Caki2 (cell line): ENCODE data around the gene SECISBP2. TPM values are rescaled to one million over a fixed set of nuclear protein-coding genes. Genes with fewer than 3 reads are reported as not detected.

Experiments
- DNase-seq: peaks from one replicate; pipeline ENCODE4 v3.0.0-alpha.2; 2015; ENCODE audit warnings: low read depth
- in situ Hi-C: cut with HindIII; loops from 2 replicates; pipeline ENCODE4 v1.10.0; 2016; ENCODE audit warnings: low sequenced_read_pairs, low pct_unique_long_range_greater_than_20kb, mixed read lengths
- total RNA-seq: library from RNA; depleted of rRNA; stranded (reverse); fragments of >200 nt; shearing (Covaris generic); gene quantifications from 2 replicates; pipeline ENCODE4 v1.2.3, GENCODE V29; 2014; ENCODE audit warnings: low replicate concordance

SECISBP2 gene
- total RNA-seq, 1 experiment from 2014 or later, result 18.5 TPM

DNA sequence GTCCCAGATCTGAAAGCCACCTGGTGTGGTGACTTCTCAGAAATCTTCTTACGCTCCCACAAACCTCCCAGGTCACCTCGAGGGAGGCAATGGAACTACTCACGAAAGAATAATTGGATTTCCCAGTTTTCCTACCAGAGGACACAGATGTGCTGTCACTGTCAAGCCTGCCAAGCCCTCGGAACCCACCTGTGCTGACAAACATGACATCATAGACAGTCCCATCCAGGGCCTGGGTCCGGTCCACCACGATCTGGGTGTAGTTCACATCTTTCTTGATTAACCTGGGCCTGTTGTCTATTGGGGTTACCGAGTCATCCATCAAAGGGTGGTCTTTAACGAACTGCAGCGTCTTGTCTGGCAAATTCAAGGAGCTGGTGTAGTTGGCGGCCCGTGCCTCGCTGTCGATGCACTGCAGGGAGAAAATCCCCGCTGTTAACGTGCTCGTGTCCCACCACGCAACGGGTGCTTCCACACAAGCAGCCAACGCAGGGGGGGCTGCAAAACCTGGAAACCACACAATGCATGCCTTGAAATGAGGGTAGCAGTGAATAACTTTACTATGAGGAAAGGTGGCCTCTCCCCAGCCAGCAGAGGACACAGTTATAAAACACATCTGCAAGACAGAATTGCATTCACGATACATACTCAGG lies 69.0 kb downstream of the SECISBP2 start:
- DNase-seq, result no peak
- in situ Hi-C loops, result no loop called here

DNA sequence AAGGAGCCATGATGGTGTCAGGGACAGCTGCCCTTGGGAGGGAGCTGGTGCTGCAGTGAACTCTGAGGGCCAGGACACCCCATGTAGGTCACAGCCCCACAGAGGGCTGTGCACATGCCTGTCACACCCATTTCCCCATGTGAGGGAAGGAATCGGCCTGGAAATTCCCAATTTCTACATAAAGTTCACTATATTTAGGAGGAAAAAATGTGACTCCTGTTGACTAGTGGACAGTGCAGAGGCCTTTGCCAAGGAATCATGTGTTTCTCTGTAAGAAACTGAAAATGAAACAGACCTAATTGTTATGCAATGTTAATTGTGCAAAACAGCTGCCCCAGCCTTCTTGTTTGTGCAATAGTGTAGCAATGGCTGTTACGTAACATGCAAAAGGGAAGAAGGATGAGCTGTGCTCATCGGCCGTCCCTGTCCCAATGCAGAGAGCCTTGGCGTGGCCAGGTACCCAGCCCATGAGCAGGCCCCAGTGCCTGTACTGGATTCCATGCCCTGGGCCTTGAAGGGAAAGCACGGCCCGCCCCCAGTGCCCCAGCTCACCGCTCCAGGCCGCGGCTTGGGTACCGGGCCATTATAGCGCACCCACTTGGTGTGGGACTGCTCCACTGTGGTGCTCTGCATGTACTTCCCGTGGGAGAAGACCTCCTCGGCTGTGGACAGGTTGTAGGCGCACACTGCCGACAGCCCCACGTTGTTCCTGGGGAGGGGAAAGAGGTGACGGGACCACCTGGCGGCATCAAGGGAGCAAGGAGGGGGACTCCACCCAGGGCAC lies 70.0 kb downstream of the SECISBP2 start:
- DNase-seq, result no peak
- in situ Hi-C loops, result no loop called here

DNA sequence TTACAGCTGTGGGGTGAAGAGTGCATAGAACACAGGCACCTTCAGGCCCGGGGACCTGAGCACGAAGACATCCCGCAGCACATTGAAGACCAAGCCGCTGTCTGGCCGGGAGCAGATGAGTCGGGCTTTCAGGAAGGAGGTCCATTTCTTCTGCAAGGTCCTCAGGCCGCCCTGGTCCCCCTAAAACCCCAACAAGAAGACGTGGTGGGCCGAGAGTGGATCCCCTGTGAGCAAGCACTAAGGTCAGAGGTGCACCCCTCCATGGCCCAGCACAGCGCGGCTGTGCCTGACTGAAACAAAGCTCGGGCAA lies 70.5 kb downstream of the SECISBP2 start:
- in situ Hi-C loops, result no loop called here

GRCh38 chr9:89390068-89390555 lies 71.8 kb downstream of the SECISBP2 start:
- no peak for DNase-seq
- in situ Hi-C loops, result no loop called here

More for the DNA sequence above, 70.5 kb downstream of the SECISBP2 start:
- DNase-seq, result no peak

DNA sequence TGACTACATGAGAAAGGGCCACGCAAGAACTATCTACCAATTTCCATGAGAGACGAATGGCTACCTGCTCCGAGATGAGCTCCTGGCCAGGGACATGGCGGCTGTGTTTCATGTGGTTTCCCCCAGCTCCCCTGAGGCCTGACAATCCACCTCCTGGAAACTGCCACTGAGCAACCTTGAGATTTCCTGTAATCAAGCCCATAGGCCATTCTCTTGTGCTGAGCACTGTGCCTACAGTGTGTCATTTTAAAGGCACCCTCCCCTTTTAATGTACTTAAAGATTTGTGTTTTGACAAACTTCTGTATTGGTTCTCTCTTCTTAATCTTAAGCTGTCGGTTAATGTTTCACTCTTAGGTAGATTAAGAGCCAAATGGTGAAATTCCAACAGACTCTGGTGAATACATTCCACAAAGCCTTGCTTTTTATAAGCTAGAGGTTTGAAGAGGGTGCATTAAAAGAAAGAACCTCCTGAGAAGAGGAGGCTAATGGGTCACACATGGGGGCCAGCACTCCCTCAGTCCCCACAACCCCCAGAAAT lies 72.3 kb downstream of the SECISBP2 start:
- in situ Hi-C loops, result no loop called here
- no peak for DNase-seq

GRCh38 chr9:89391585-89391984 lies 73.3 kb downstream of the SECISBP2 start:
- no peak for DNase-seq
- in situ Hi-C loops, result no loop called here

GRCh38 chr9:89394412-89394811 lies 76.1 kb downstream of the SECISBP2 start:
- no peak for DNase-seq
- in situ Hi-C loops, result no loop called here

DNA sequence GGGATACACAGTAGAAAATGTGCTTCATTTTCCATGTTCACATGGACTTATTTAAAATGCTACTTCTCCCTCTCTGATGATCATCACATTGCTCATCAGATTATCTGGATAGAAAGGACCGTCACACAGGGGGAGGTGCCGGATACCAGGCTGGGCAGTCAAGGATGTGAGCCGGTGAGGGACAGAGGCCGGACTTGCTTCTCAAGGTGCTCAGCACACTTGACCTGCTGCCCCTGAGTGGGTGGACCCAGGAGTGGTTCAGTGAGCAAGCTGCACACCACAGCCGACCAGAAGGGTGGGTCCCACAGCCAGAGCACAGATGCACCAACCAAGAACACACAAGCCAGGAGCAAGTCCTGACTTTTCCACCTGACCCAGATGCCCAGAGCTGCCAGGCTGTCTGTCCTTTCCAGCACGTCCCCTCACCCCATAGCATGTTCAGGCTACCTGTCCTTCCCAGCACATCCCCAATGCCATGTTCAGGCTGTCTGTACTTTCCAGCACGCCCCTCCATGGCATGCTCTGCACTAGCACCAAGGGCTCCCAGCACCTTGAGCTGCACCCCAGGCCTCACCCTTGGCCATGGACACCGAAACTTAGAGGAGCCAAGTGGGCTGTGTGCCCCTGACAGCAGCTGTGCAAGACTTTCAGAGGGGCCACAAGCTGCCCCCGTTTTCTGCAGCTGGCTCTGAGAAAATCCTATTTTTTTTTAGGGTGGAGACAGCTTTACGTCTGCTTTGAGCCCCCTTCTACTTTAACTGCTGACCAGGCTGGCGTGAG lies 77.8 kb downstream of the SECISBP2 start:
- in situ Hi-C loops, result no loop called here
- peak; percentile 25 for DNase-seq

GRCh38 chr9:89397471-89397870 lies 79.2 kb downstream of the SECISBP2 start:
- DNase-seq, result no peak
- in situ Hi-C loops, result no loop called here

GRCh38 chr9:89398621-89399020 lies 80.3 kb downstream of the SECISBP2 start:
- in situ Hi-C loops, result no loop called here
- DNase-seq, result no peak

- in situ Hi-C loops, result no loop called here
- DNase-seq, result no peak
These were observed 82.3 kb downstream of the SECISBP2 start for GRCh38 chr9:89400403-89401116.

DNA sequence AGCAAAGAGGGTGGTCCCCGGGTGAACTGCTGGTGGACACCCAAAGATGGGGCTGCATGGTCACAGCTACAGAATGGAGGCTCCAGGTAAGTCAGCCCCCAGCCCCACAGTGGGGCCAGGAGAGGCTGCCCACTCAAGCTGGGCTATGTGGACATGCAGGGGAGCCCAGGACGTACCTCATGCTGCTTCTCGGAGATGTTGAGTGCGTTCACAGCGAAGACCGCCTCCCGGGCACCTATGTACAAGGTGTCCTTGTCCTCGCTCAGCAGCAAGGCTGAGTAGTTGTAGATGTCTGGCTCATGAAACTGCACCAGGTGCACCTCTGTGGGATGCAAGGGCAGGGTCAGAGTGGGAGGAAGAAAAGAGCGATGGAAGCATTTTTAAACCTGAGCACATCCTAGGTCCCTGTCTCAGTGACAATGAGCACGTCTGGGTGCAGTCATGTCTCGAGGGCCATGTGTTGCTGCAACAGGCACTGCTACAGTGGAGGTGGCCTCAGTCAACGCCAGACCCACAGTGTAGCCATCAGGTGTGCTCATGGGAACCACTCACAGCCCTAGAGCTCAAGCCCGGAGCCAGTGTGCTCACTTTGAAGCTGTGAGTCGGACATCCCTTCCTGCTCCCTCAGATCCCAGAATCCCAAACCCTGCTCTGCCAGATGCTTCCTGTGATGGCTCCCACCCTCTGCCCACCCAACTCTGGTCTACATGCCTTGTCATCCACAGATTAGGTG lies 84.6 kb downstream of the SECISBP2 start:
- no peak for DNase-seq
- in situ Hi-C loops, result no loop called here

- in situ Hi-C loops, result no loop called here
- no peak for DNase-seq
These were observed 85.8 kb downstream of the SECISBP2 start for GRCh38 chr9:89404074-89404473.

- in situ Hi-C loops, result no loop called here
- no peak for DNase-seq
These were observed 87.5 kb downstream of the SECISBP2 start for GRCh38 chr9:89405826-89406225.

DNA sequence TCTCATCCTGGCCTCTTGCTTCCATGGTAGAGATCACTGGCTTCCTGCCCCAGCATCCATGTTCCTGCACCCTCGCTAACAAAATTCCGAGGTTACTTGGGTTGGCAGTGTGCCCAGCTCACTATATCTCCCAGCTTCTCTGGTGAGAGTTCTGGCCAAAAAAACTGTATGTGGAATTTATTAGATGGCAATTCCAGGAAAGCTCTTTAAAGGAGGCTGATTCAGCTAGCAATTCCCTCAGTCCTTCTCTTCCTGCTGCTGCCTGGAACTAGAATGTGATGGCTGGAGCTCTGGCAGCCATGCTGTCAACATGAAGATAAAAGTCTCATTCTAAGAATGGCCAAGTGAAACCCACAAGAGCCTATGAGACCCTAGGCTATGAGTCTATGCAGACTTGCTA lies 88.8 kb downstream of the SECISBP2 start:
- DNase-seq, result no peak
- in situ Hi-C loops, result no loop called here

GRCh38 chr9:89408628-89409101 lies 90.4 kb downstream of the SECISBP2 start:
- peak; percentile 33 for DNase-seq
- in situ Hi-C loops, result no loop called here
